Right lobe of liver (tissue), 6 donors: ENCODE measurements around the gene SYPL1. TPM values are rescaled to one million over a fixed set of nuclear protein-coding genes. Genes with fewer than 3 reads are reported as not detected.
A peak's percentile ranks its signal among the peaks of the same experiment; 100 is the strongest.
"Not testable (repeated sequence)": the region's sequence is repeated elsewhere in the genome, so short reads cannot be mapped to it uniquely, and the experiment has no call there.

Experiments used
- ATAC-seq, 4 donors: fragments of 200-7000 bp; cut with Tn5 transposase; one replicate each; pipeline ENCODE4 v1.9.1; 2020; ENCODE audit warnings: mild to moderate bottlenecking in 4 of 4, moderate library complexity in 4 of 4
- DNase-seq, 3 donors: peaks; one replicate each; pipeline ENCODE4 v3.0.0-alpha.2; 2020
- H3K27ac ChIP-seq, 3 donors: fragments of 200-600 bp; one replicate each; pipeline ENCODE4 v1.8.0; 2022
- H3K27me3 ChIP-seq, 2 donors: fragments of 200-600 bp; one replicate each; pipeline ENCODE4 v1.8.0; 2022
- H3K36me3 ChIP-seq, 4 donors: fragments of 200-600 bp; sonication (generic) in 1 of 4; one replicate each; pipeline versions ENCODE4 v1.5.1 to v1.8.0; 2017 to 2022; ENCODE audit warnings: control low read depth in 1 of 4
- H3K4me1 ChIP-seq, 4 donors: fragments of 200-600 bp; sonication (generic) in 1 of 4; one replicate each; pipeline versions ENCODE4 v1.5.1 to v1.8.0; 2017 to 2022; ENCODE audit warnings: control low read depth in 1 of 4
- H3K4me3 ChIP-seq, 3 donors: fragments of 200-600 bp; one replicate each; pipeline ENCODE4 v1.8.0; 2022
- H3K9me3 ChIP-seq, 4 donors: fragments of 200-600 bp; sonication (generic) in 1 of 4; one replicate each; pipeline versions ENCODE4 v1.5.1 to v1.8.0; 2017 to 2022; ENCODE audit warnings: control low read depth in 1 of 4
- POLR2A ChIP-seq: fragments of 450-650 bp; IDR thresholded peaks from one replicate; pipeline ENCODE4 v1.6.1; 2017; ENCODE audit warnings: antibody characterized with exemption, mild to moderate bottlenecking
- WGBS: methylation state at CpG from one replicate; pipeline ENCODE4 v1.1.6; 2018; ENCODE audit warnings: low coverage, low lambda C conversion rate; ENCODE audit not compliant: insufficient coverage; ENCODE audit errors: missing lambda C conversion rate; 5-methylcytosine and 5-hydroxymethylcytosine counted together
- intact Hi-C, 2 donors: fragments of 100-400 bp; cut with DNase I; formaldehyde crosslinking; loops; one replicate each; pipeline versions ENCODE4 v1.11.2 to v1.14.1; 2022
- total RNA-seq, 6 experiments: library from RNA; depleted of rRNA in 2 of 6; stranded (reverse); fragments of >200 nt in 2 of 6; fragmentation: NEBNext Ultra II Directional in 3 of 6; extraction: Animal tissue kit (Norgen Biotek cat#: 25700) in 3 of 6; gene quantifications; one replicate each; pipeline versions ENCODE4 v1.1.0 to v1.2.4, GENCODE V29; 2016 to 2023
- TF ChIP-seq, protein P1 (sequence below), 4 donors: fragments of 200-600 bp in 3 of 4; fragments of 450-650 bp in 1 of 4; IDR thresholded peaks; one replicate each; pipeline versions ENCODE4 v1.5.1 to v1.8.0; 2016 to 2022; ENCODE audit warnings: antibody characterized with exemption in 4 of 4, mild to moderate bottlenecking in 2 of 4
- donor health status: DM: no; HTN: yes; CAD: no.
- donor health status: DM: no; HTN: no; CAD: no.
- donor health status: DM: no; HTN: no; CAD: no.
- donor health status: DM: no; HTN: yes; CAD: no.
- donor health status: DM: no; HTN: yes; CAD: no.

The SYPL1 gene
- total RNA-seq, 6 experiments from 2014 or later: 29.5 to 43.0 (median 37.1) TPM

DNA sequence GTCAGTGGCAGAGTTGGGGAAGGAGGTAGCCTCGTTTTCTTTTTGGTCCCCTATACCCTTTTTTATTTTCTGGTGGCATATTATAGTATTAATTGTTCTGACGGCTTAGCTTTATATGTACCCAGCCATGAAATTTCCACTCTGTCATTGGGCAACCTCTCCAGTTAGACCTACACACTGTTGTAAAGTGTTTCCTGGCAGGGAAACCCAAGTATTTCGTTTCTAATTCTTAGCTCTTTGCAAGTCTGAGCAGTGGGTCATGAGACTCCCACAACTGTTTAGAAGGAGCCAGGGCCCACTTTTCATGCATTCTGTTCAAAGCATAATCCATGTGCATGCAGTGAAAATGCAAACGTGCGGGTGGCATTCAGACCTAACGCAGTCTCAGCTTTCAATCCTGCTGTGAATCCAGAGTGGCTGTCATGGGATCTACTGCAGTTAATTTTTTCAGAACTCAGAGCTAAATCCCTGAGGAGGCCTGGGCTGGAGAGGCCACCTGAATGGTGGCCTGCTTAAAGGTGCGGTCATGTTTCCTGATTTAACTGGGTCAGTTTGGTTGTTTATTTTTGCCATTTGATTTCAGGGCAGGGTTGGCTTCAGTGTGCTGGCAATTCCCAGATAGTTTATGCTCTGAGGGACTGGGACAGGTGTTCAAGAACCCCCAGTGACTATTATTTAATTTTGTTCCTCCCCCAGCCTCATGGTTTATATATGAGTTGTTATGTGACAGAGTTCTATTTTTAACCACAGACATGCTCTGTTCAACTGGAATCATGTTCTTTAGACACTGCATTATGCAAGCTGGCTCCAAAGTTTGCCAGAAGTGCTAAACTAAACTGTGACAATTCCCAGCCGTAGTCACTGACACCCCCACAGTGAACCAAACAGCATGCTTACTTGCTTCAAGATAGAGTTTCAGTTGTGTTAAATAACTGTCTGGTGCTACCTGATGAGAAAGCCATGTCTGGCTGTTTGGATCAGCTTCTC is 27.4 kb upstream of the SYPL1 start:
- intact Hi-C loops: no loop called here

DNA sequence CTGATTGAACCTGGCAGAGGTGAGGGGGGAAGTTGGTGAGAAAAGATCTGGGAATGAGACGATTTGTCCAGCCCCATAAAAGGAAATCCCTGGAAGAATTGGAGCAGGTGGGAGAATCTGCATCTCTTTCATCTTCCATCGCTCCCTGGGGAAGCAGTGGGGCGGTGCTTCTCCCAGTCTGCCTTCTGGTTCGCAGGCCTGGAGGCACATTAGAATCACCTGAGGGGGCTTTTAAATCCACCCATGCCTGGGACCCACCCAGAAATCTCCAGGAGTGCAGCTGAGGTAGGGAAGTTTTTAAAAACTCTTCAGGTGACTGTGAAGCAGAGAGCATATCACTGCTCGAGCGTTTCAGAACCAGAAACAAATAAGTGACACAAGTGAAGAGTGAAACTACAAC is 26.7 kb upstream of the SYPL1 start:
- 91% methylated on average over 4 of the region's 6 CpGs for WGBS
- H3K27ac ChIP-seq: no peak overlapping the region

More for the DNA sequence above, 27.4 kb upstream of the SYPL1 start:
- H3K9me3 ChIP-seq: no peaks in the 10 kb centered on the region
- no peaks in the 10 kb centered on the region for H3K36me3 ChIP-seq
- TF ChIP-seq, protein P1, sequence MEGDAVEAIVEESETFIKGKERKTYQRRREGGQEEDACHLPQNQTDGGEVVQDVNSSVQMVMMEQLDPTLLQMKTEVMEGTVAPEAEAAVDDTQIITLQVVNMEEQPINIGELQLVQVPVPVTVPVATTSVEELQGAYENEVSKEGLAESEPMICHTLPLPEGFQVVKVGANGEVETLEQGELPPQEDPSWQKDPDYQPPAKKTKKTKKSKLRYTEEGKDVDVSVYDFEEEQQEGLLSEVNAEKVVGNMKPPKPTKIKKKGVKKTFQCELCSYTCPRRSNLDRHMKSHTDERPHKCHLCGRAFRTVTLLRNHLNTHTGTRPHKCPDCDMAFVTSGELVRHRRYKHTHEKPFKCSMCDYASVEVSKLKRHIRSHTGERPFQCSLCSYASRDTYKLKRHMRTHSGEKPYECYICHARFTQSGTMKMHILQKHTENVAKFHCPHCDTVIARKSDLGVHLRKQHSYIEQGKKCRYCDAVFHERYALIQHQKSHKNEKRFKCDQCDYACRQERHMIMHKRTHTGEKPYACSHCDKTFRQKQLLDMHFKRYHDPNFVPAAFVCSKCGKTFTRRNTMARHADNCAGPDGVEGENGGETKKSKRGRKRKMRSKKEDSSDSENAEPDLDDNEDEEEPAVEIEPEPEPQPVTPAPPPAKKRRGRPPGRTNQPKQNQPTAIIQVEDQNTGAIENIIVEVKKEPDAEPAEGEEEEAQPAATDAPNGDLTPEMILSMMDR (IDR thresholded peaks at IDR 0.05): no peak
- no peak for TF ChIP-seq POLR2A
- no peaks in the 10 kb centered on the region for H3K27me3 ChIP-seq
- ATAC-seq (peak; percentile 67 to 90 (median 82)), DNase-seq (no peak)
- whole genome bisulfite sequencing: 71% methylated on average over 7 of the region's 8 CpGs
- no peak overlapping the region for H3K4me3 ChIP-seq
- H3K27ac ChIP-seq: peak overlapping the region; percentile 15 to 22 (median 21)
- H3K4me1 ChIP-seq: peaks cover 0 to 9% (median 3%) of the 10 kb centered on the region in 4 donors

DNA sequence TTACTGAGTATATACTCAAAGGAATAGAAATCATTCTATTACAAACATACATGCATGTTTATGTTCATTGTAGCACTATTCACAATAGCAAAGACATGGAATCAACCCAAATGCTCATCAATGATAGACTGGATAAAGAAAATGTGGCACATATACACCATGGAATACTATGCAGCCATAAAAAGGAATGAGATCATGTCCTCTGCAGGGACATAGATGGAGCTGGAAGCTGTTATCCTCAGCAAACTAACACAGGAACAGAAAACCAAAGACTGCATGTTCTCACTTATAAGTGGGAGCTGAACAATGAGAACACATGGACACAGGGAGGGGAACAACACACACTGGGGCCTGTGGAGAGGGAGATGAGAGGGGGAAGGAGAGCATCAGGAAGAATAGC is 26.1 kb upstream of the SYPL1 start:
- intact Hi-C loops, DNase-seq, ATAC-seq, H3K4me1 ChIP-seq, H3K27ac ChIP-seq, H3K9me3 ChIP-seq, H3K36me3 ChIP-seq, H3K4me3 ChIP-seq, H3K27me3 ChIP-seq: not testable (repeated sequence)

More for the DNA sequence above, 26.7 kb upstream of the SYPL1 start:
- H3K9me3 ChIP-seq: no peaks in the 10 kb centered on the region
- no peaks in the 10 kb centered on the region for H3K27me3 ChIP-seq
- no peak overlapping the region for H3K4me3 ChIP-seq
- ATAC-seq (no peak), DNase-seq (no peak)
- no peaks in the 10 kb centered on the region for H3K36me3 ChIP-seq
- intact Hi-C loops: no loop called here
- H3K4me1 ChIP-seq: peaks cover 0 to 9% (median 3%) of the 10 kb centered on the region in 4 donors
- TF ChIP-seq, protein P1 (IDR thresholded peaks at IDR 0.05): no peak
- no peak for TF ChIP-seq POLR2A

DNA sequence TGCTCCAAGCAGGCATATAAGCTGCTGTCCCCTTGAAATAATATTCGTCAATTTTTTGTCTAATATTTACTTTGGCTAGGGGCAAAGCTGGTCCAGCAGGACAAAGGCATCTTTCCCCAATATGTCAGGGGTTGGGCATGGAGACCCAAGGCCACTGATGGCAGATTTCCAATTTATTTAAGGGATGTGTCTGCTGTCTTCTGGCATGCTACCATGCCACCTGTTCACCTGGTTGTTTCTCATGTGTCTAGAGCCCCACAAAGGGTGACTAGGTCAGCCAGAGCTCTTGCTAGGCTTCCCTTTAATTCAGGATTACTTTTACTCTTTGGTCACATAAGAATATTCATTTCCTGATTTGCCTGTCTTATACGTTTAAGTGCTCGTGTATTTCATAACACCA is 22.1 kb upstream of the SYPL1 start:
- intact Hi-C loops: no loop called here
- Histone ChIP-seq H3K9me3 (no peaks in the 10 kb centered on the region), H3K36me3 (no peaks in the 10 kb centered on the region), H3K27me3 (no peaks in the 10 kb centered on the region), H3K27ac (no peak overlapping the region), H3K4me1 (no peaks in the 10 kb centered on the region), H3K4me3 (no peak overlapping the region)
- DNase-seq: no peak
- no peak for ATAC-seq
- 59% methylated on average over 3 of the region's 3 CpGs for WGBS
- TF ChIP-seq, protein P1 (IDR thresholded peaks at IDR 0.05): no peak
- TF ChIP-seq POLR2A: no peak

DNA sequence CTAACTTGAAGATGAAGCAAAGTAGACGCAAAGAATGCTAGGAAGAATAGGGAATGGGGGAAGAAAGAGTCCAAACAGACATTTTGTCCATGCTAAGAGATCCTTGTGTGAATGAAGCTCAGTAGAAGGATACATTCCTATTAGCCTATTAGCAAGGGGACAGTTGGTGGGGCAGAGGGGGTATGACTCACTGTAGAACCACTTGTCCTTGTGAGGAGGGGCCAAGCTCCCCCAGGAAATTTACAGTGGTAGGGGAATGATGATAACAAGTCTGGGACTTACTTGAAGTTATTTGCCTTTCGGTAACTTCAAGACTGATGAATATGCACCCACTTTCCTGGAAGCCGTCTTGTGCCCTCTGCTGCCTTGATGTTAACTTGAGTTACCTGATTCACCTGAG is 17.2 kb upstream of the SYPL1 start:
- TF ChIP-seq, protein P1 (IDR thresholded peaks at IDR 0.05): no peak
- no peak for TF ChIP-seq POLR2A
- WGBS: 94% methylated on average over 2 of the region's 3 CpGs
- Histone ChIP-seq H3K27me3 (no peaks in the 10 kb centered on the region), H3K4me1 (no peaks in the 10 kb centered on the region), H3K27ac (no peak overlapping the region), H3K36me3 (no peaks in the 10 kb centered on the region), H3K9me3 (no peaks in the 10 kb centered on the region), H3K4me3 (no peak overlapping the region)
- DNase-seq (no peak), ATAC-seq (no peak)
- intact Hi-C loops: no loop called here
